Measurements from ENCODE around the gene OPHN1.
"Not testable (repeated sequence)": the region's sequence is repeated elsewhere in the genome, so short reads cannot be mapped to it uniquely, and the experiment has no call there.

The OPHN1 gene

GRCh38 chrX:68288127-68288526 lies 145.2 kb downstream of the OPHN1 start:
- H3K27ac ChIP-seq, result no peak overlapping the region
- no peak for TF ChIP-seq CTCF (conservative IDR thresholded peaks at IDR 0.05)
- TF ChIP-seq ZFX (IDR thresholded peaks at IDR 0.05), result no peak

- no peak overlapping the region for H3K27ac ChIP-seq
These were observed 145.9 kb downstream of the OPHN1 start for GRCh38 chrX:68287419-68287818.

GRCh38 chrX:68286980-68287379 lies 146.3 kb downstream of the OPHN1 start:
- no peak overlapping the region for H3K27ac ChIP-seq
- no peak for TF ChIP-seq CTCF (conservative IDR thresholded peaks at IDR 0.05)

More at GRCh38 chrX:68287419-68287818, 145.9 kb downstream of the OPHN1 start:
- TF ChIP-seq CTCF (conservative IDR thresholded peaks at IDR 0.05) (no peak), ZFX (IDR thresholded peaks at IDR 0.05) (no peak)

GRCh38 chrX:68286076-68286475 lies 147.2 kb downstream of the OPHN1 start:
- H3K27ac ChIP-seq, result no peak overlapping the region
- TF ChIP-seq CTCF (conservative IDR thresholded peaks at IDR 0.05), result no peak
- no peak for TF ChIP-seq ZFX (IDR thresholded peaks at IDR 0.05)

GRCh38 chrX:68284281-68284904 lies 148.9 kb downstream of the OPHN1 start:
- H3K27ac ChIP-seq, result no peak overlapping the region
- TF ChIP-seq CTCF (conservative IDR thresholded peaks at IDR 0.05) (no peak), ZFX (IDR thresholded peaks at IDR 0.05) (no peak)

GRCh38 chrX:68273887-68274286 lies 159.4 kb downstream of the OPHN1 start:
- TF ChIP-seq ZFX (IDR thresholded peaks at IDR 0.05), result no peak
- TF ChIP-seq CTCF (conservative IDR thresholded peaks at IDR 0.05), result no peak
- no peak overlapping the region for H3K27ac ChIP-seq

GRCh38 chrX:68264793-68265192 lies 168.5 kb downstream of the OPHN1 start:
- H3K27ac ChIP-seq, result not testable (repeated sequence)

- TF ChIP-seq ZFX (IDR thresholded peaks at IDR 0.05), result no peak
- TF ChIP-seq CTCF (conservative IDR thresholded peaks at IDR 0.05), result no peak
These were observed 172.1 kb downstream of the OPHN1 start for GRCh38 chrX:68261060-68261672.

More at GRCh38 chrX:68261060-68261672, 172.1 kb downstream of the OPHN1 start:
- no peak overlapping the region for H3K27ac ChIP-seq

Data from C4-2B (cell line).